ENCODE results near the gene KLHL25. TPM values are rescaled to one million over a fixed set of nuclear protein-coding genes. Genes with fewer than 3 reads are reported as not detected.
"Not testable (repeated sequence)": the region's sequence is repeated elsewhere in the genome, so short reads cannot be mapped to it uniquely, and the experiment has no call there.

The KLHL25 gene
- total RNA-seq, 2 experiments from 2014 or later: 5.3 TPM

DNA sequence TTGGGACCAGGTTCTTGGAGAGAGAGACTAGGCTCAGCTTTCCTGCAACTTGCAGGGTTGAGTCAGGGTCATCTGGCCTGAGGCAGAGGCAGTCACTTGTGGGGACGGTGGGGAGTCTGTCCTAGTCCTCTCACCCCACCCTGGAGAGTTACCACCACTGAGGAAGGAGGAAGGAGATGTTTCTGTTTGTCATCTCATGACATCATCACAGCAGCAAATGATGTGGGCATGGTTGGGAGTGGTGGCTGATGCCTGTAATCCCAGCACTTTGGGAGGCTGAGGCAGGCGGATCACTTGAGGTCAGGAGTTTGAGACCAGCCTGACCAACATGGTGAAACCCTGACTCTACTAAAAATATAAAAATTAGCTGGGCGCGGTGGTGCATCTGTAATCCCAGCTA is 35.0 kb upstream of the KLHL25 start:
- H3K27me3 Mint-ChIP-seq (ENCODE audit: low read depth); H3K4me3 Mint-ChIP-seq; POLR2A ChIA-PET; ATAC-seq; DNase-seq; H3K27ac Mint-ChIP-seq; H3K9me3 Mint-ChIP-seq (ENCODE audit: insufficient read depth); H3K4me1 Mint-ChIP-seq (ENCODE audit: low read depth); H3K36me3 Mint-ChIP-seq (ENCODE audit: low read depth): not testable (repeated sequence)
- CTCF ChIA-PET: interaction anchor here (2.3 kb wide), 1 partner anchor 100 kb away, joined by 6 read pairs; no protein-coding TSS in a partner anchor

DNA sequence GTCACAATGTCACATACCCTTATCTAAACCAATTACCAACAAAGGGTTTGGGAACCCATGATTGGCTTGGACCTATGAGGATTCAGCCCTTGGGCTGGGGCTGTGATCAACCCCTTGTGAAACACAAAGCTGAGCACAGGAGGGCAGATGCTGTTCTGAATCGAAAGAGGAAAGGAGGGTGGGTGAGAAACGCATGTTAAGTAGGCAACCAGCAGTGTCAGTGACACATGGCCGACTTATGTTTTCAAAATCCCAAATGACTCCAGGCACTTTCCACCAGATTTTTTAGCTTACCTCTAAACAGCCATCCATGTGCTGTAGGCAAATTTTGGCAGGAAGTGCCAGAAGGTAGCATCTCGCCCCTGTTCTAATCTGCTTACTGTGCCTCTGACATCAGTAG is 34.1 kb upstream of the KLHL25 start:
- no peak overlapping the region for H3K4me3 Mint-ChIP-seq
- ChIA-PET POLR2A (interaction anchor here (0.6 kb wide), 2 partner anchors 16 to 121 kb away, joined by 3 read pairs; no protein-coding TSS in a partner anchor), CTCF (interaction anchor here (0.8 to 2.3 kb wide), 2 partner anchors 12 to 99 kb away, joined by 3 to 6 read pairs; no protein-coding TSS in a partner anchor)
- no peak for DNase-seq
- no peaks in the 10 kb centered on the region for H3K36me3 Mint-ChIP-seq (ENCODE audit: low read depth)
- ATAC-seq: no peak
- no peaks in the 10 kb centered on the region for H3K4me1 Mint-ChIP-seq (ENCODE audit: low read depth)
- H3K9me3 Mint-ChIP-seq (ENCODE audit: insufficient read depth): no peaks in the 10 kb centered on the region
- H3K27ac Mint-ChIP-seq: no peak overlapping the region
- H3K27me3 Mint-ChIP-seq (ENCODE audit: low read depth): peaks cover 8% of the 10 kb centered on the region

DNA sequence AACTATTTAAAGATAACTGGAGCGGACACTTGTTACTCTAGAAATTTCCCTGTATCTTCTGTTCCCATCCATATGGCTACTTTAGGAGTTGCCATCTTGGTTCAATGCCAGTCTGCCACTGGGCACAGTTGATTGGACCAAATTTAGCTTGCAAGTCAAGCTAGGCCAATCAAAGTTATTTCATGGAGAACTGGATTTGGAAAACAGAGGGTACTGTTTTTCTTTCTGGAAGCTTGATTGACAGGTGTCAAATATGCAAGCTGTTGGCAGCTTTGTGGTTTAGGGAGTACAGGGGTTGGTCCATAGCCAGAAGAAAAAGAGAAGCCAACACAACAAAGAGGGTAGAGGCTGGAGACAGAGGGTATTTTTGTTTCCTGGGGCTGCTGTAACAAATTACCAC is 33.4 kb upstream of the KLHL25 start:
- ChIA-PET POLR2A (no interaction called here), CTCF (interaction anchor here (1.1 to 2.3 kb wide), 2 partner anchors 12 to 98 kb away, joined by 4 to 6 read pairs; no protein-coding TSS in a partner anchor)
- peaks cover 8% of the 10 kb centered on the region for H3K27me3 Mint-ChIP-seq (ENCODE audit: low read depth)
- no peak overlapping the region for H3K27ac Mint-ChIP-seq
- DNase-seq (no peak), ATAC-seq (no peak)
- H3K36me3 Mint-ChIP-seq (ENCODE audit: low read depth): no peaks in the 10 kb centered on the region
- no peak overlapping the region for H3K4me3 Mint-ChIP-seq
- H3K9me3 Mint-ChIP-seq (ENCODE audit: insufficient read depth): no peaks in the 10 kb centered on the region
- H3K4me1 Mint-ChIP-seq (ENCODE audit: low read depth): no peaks in the 10 kb centered on the region

DNA sequence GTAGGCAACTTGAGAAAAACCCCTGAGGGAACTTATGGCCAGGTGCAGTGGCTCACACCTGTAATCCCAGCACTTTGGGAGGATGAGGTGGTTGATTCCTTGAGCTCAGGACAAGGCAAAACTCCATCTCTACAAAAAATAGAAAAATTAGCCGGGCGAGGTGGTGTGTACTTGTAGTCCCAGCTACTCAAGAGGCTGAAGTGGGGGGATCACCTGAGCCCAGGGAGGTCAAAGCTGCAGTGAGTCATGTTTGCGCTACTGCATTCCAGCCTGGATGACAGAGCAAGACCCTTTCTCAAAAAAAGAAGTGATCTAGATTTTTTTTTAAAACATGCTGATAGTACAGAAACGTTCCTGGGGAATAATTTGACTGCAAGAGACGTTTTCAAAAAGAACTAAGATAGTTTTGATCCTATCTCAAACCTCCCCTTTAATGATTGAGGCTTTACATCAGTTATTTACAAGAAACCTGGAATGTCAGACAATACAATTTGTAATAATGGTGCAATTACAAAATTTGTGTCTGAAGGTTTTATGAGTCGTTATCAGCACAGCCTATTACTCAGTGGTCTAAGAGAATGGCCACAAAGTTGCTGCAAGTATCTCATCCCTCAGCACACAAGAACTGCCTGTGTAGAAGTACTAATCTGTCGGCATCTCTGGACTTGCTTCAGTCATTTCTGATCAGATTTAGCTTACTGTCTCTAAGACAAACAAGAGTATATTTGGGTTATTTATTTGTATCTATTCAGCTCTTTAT is 32.2 kb upstream of the KLHL25 start:
- ATAC-seq: no peak
- H3K27me3 Mint-ChIP-seq (ENCODE audit: low read depth): peaks cover 8% of the 10 kb centered on the region
- ChIA-PET CTCF (interaction anchor here (1.1 kb wide), 1 partner anchor 13 kb away, joined by 4 read pairs; no protein-coding TSS in a partner anchor), POLR2A (no interaction called here)
- H3K27ac Mint-ChIP-seq: no peak overlapping the region
- no peaks in the 10 kb centered on the region for H3K36me3 Mint-ChIP-seq (ENCODE audit: low read depth)
- H3K4me3 Mint-ChIP-seq: no peak overlapping the region
- no peaks in the 10 kb centered on the region for H3K4me1 Mint-ChIP-seq (ENCODE audit: low read depth)
- no peaks in the 10 kb centered on the region for H3K9me3 Mint-ChIP-seq (ENCODE audit: insufficient read depth)
- no peak for DNase-seq

DNA sequence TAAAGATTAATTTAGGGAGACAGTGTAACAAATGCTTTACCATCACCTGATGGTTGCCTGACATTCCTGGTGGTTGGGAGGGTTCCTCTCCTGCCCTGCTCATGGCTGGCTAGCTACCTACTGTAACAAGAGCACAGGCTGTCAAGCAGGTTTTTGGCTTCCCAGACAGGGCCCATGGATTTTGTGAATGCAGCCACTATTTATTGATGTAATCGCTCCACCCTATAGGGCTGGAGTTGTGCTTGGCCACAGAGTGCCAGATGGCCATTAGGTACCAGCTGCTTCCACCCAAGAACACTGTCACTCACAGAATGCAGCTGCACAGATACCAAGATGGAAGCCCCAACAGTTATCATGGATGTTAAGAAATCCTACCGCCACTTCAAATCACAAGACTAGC is 31.0 kb upstream of the KLHL25 start:
- no peak overlapping the region for H3K4me3 Mint-ChIP-seq
- no peaks in the 10 kb centered on the region for H3K36me3 Mint-ChIP-seq (ENCODE audit: low read depth)
- no peaks in the 10 kb centered on the region for H3K4me1 Mint-ChIP-seq (ENCODE audit: low read depth)
- ChIA-PET POLR2A (interaction anchor here (0.6 kb wide), 1 partner anchor 27 kb away, joined by 3 read pairs; no protein-coding TSS in a partner anchor), CTCF (interaction anchor here (1.5 to 1.8 kb wide), 2 partner anchors 15 to 33 kb away, joined by 4 to 8 read pairs; no protein-coding TSS in a partner anchor)
- no peak overlapping the region for H3K27ac Mint-ChIP-seq
- H3K27me3 Mint-ChIP-seq (ENCODE audit: low read depth): peaks cover 12% of the 10 kb centered on the region
- no peaks in the 10 kb centered on the region for H3K9me3 Mint-ChIP-seq (ENCODE audit: insufficient read depth)
- ATAC-seq (no peak), DNase-seq (no peak)

DNA sequence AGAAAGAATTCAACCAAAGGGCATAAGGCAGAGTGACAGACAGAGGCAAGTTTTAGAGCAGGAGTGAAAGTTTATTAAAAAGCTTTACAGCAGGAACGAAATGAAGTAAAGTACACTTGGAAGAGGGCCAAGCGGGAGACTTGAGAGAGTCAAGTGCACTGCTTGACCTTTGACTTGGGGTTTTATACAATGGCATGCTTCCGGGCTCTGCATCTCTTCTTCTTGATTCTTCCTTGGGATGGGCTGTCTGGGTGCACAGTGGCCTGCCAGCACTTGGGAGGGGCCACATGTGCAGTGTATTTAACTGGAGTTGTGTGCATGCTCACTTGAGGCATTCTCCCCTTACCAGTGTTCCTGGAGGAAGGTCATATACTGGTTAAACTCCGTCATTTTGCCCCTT is 30.4 kb upstream of the KLHL25 start:
- DNase-seq (no peak), ATAC-seq (no peak)
- Mint-ChIP-seq H3K27me3 (ENCODE audit: low read depth) (peaks cover 12% of the 10 kb centered on the region), H3K4me1 (ENCODE audit: low read depth) (no peaks in the 10 kb centered on the region), H3K4me3 (no peak overlapping the region), H3K27ac (no peak overlapping the region), H3K9me3 (ENCODE audit: insufficient read depth) (no peaks in the 10 kb centered on the region), H3K36me3 (ENCODE audit: low read depth) (no peaks in the 10 kb centered on the region)
- POLR2A ChIA-PET: no interaction called here
- CTCF ChIA-PET: interaction anchor here (1.5 to 1.8 kb wide), 2 partner anchors 15 to 34 kb away, joined by 4 to 8 read pairs; no protein-coding TSS in a partner anchor

DNA sequence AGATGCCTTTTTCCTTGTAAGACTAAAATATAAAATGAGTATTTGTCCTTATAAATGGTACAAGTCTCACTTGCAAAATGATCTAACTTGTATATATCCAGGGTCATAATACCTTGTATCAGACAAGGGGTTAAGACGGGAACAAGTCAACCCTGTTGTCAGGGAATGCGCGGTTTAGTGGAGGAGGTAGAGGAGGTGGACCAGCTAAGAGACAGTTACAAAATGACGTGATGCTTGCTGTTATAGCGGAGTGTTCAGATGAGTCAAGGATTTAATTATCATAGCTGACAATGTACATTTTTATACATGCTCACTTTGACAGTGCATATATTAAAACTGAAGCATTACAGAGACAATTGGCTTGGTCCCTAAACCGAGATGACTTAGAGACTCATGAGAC is 26.8 kb upstream of the KLHL25 start:
- no peaks in the 10 kb centered on the region for H3K9me3 Mint-ChIP-seq (ENCODE audit: insufficient read depth)
- no peak for DNase-seq
- no peaks in the 10 kb centered on the region for H3K4me1 Mint-ChIP-seq (ENCODE audit: low read depth)
- no peak for ATAC-seq
- no peaks in the 10 kb centered on the region for H3K36me3 Mint-ChIP-seq (ENCODE audit: low read depth)
- ChIA-PET CTCF (no interaction called here), POLR2A (no interaction called here)
- H3K27me3 Mint-ChIP-seq (ENCODE audit: low read depth): peaks cover 11% of the 10 kb centered on the region
- H3K4me3 Mint-ChIP-seq: no peak overlapping the region
- no peak overlapping the region for H3K27ac Mint-ChIP-seq

DNA sequence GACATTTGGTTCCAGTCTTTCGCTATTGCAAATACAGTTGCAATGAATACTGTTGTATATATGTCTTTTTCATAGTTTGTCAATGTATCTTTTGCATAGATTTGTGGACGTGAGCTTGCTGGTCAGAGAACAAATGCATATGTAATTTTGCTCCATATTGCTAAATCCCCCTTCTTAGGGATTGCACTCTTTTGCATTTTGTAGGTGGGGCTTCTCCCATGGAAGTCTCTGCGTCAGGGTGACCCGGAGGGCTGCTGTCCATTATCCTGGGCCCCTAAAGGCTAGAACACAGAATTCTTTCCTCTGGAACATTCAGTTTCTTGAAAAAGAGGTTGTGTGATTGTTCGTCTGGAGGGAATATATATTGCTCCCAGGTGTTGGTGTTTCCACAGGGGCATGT is 25.2 kb upstream of the KLHL25 start:
- ChIA-PET CTCF (no interaction called here), POLR2A (no interaction called here)
- Mint-ChIP-seq H3K27me3 (ENCODE audit: low read depth) (peaks cover 6% of the 10 kb centered on the region), H3K27ac (no peak overlapping the region), H3K9me3 (ENCODE audit: insufficient read depth) (no peaks in the 10 kb centered on the region), H3K4me3 (no peak overlapping the region), H3K4me1 (ENCODE audit: low read depth) (no peaks in the 10 kb centered on the region), H3K36me3 (ENCODE audit: low read depth) (no peaks in the 10 kb centered on the region)
- DNase-seq (no peak), ATAC-seq (no peak)

DNA sequence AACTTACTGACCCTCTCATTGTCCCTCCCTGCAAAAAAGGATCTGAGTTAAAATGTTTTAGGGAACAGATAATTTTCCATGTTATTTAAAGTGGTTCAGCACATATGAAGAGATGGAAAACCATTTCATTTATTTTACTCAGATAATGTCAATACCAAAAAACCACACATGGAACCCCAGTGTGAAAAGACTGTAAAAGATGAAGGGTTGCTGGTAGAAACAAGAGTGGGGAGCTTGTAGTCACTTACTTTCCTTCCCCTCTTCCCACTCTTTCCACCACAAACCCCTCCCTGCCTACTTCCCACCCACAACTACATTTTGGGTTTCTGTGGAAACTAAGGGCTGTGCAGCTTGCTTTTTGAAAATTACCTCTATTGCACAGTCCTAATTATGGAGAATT is 18.5 kb upstream of the KLHL25 start:
- no peaks in the 10 kb centered on the region for H3K4me1 Mint-ChIP-seq (ENCODE audit: low read depth)
- no peak overlapping the region for H3K27ac Mint-ChIP-seq
- H3K4me3 Mint-ChIP-seq: no peak overlapping the region
- ChIA-PET POLR2A (no interaction called here), CTCF (no interaction called here)
- no peak for DNase-seq
- H3K9me3 Mint-ChIP-seq (ENCODE audit: insufficient read depth): no peaks in the 10 kb centered on the region
- H3K27me3 Mint-ChIP-seq (ENCODE audit: low read depth): no peaks in the 10 kb centered on the region
- no peaks in the 10 kb centered on the region for H3K36me3 Mint-ChIP-seq (ENCODE audit: low read depth)
- ATAC-seq: no peak

DNA sequence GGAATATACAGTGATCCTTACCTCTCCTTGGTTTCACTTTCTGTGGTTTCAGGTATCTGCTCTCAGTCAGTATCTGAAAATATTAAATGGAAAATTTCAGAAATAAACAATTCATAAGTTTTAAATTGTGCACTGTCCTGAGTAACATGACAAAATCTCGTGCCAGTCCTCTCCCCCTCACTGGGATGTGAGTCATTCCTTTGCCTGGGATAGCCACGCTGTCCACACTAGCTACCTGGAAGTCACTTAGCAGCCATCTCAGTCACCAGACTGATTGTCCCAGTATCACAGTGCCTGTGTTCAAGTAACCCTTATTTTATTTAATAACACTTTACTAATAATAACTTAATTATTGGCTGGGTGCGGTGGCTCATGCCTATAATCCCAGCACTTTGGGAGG is 15.3 kb upstream of the KLHL25 start:
- Mint-ChIP-seq H3K36me3 (ENCODE audit: low read depth) (no peaks in the 10 kb centered on the region), H3K27me3 (ENCODE audit: low read depth) (no peaks in the 10 kb centered on the region), H3K4me3 (no peak overlapping the region), H3K4me1 (ENCODE audit: low read depth) (no peaks in the 10 kb centered on the region), H3K27ac (no peak overlapping the region), H3K9me3 (ENCODE audit: insufficient read depth) (no peaks in the 10 kb centered on the region)
- ATAC-seq: no peak
- POLR2A ChIA-PET: no interaction called here
- CTCF ChIA-PET: no interaction called here
- no peak for DNase-seq

DNA sequence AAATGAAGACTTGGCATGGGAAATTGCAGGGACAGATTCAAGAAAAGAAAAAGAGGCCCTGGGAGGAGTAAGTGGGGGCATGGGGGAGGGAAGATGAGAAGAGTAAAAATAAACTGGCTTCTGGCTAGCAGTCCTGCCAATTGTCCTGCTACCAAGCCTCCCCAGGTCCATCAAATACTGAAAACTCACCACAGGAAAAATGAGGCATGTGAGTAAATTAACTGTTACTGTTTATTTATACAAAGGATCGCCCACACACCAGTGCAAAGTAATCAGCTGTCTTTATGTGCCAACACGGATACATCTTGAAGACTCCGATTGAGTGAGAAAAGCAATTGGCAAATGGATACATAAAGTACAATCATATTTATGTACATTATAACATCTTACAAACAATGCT is 10.7 kb upstream of the KLHL25 start:
- ATAC-seq (no peak), DNase-seq (no peak)
- Mint-ChIP-seq H3K9me3 (ENCODE audit: insufficient read depth) (no peaks in the 10 kb centered on the region), H3K27me3 (ENCODE audit: low read depth) (no peaks in the 10 kb centered on the region), H3K27ac (no peak overlapping the region), H3K4me3 (no peak overlapping the region), H3K4me1 (ENCODE audit: low read depth) (no peaks in the 10 kb centered on the region), H3K36me3 (ENCODE audit: low read depth) (no peaks in the 10 kb centered on the region)
- POLR2A ChIA-PET: no interaction called here
- CTCF ChIA-PET: no interaction called here

DNA sequence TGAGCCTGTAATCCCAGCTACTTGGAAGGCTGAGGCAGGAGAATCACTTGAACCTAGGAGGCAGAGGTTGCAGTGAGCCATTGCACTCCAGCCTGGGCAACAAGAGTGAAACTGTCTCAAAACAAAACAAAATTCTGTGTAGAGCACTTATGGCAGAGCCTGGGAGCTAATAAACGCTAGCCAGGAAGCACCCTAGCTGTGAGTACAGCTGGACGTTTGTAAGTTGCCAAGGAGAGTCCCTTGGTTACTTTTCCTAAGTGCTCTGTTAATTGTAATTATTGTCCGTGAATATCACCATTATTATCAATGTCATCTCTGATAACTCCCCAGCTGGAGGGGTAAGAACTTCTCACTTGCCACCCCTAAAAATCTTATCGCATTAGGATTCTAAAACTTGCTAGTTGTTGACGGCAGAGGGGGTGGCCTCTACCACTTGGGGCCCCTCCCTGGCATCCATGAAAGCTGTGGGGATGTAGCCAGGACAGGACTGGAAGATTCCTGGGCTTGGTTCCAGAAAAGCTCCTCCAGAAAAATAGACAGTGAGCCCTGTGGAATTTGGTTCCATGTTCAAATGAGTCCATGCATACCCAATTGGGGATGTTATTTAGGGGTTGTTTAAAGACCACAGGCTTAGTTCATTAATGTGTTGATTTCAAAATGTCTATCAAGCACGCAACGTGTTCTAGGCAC is 9.9 kb upstream of the KLHL25 start:
- DNase-seq (no peak), ATAC-seq (no peak)
- POLR2A ChIA-PET: no interaction called here
- CTCF ChIA-PET: interaction anchor here (1.7 kb wide), 1 partner anchor 15 kb away, joined by 3 read pairs; no protein-coding TSS in a partner anchor
- no peak overlapping the region for H3K27ac Mint-ChIP-seq
- no peaks in the 10 kb centered on the region for H3K4me1 Mint-ChIP-seq (ENCODE audit: low read depth)
- no peak overlapping the region for H3K4me3 Mint-ChIP-seq
- H3K27me3 Mint-ChIP-seq (ENCODE audit: low read depth): no peaks in the 10 kb centered on the region
- H3K9me3 Mint-ChIP-seq (ENCODE audit: insufficient read depth): no peaks in the 10 kb centered on the region
- H3K36me3 Mint-ChIP-seq (ENCODE audit: low read depth): no peaks in the 10 kb centered on the region
